Effector memory CD8-positive, alpha-beta T cell (primary cell): Measurements from ENCODE around the gene LRRC8A.
A peak's percentile ranks its signal among the peaks of the same experiment; 100 is the strongest.
"Not testable (repeated sequence)": the region's sequence is repeated elsewhere in the genome, so short reads cannot be mapped to it uniquely, and the experiment has no call there.

Experiments
- ATAC-seq: fragments of 150-1000 bp; cut with Tn5 transposase; replicated peaks from 2 replicates; pipeline ENCODE4 v1.10.0; 2021; ENCODE audit warnings: mild to moderate bottlenecking, moderate library complexity
- DNase-seq, 3 experiments: peaks; one replicate each; pipeline ENCODE4 v3.0.0; 2021
- H3K27ac Mint-ChIP-seq, 2 donors: one replicate each; pipeline ENCODE4 v1.8.0; 2022; ENCODE audit warnings: mild to moderate bottlenecking in 2 of 2, mixed read lengths in 2 of 2, moderate library complexity in 2 of 2
- H3K27me3 Mint-ChIP-seq, 2 donors: one replicate each; pipeline ENCODE4 v1.8.0; 2022; ENCODE audit warnings: mixed read lengths in 2 of 2
- H3K36me3 Mint-ChIP-seq: one replicate; pipeline ENCODE4 v1.8.0; 2022; ENCODE audit warnings: mild to moderate bottlenecking, moderate library complexity, mixed read lengths; ENCODE audit not compliant: insufficient read depth
- H3K4me1 Mint-ChIP-seq, 2 donors: one replicate each; pipeline ENCODE4 v1.8.0; 2022; ENCODE audit warnings: low read depth in 2 of 2, mixed read lengths in 2 of 2
- H3K4me3 Mint-ChIP-seq, 2 donors: one replicate each; pipeline ENCODE4 v1.8.0; 2022; ENCODE audit warnings: mild to moderate bottlenecking in 2 of 2, mixed read lengths in 2 of 2, moderate library complexity in 2 of 2
- H3K9me3 Mint-ChIP-seq, 2 donors: one replicate each; pipeline ENCODE4 v1.8.0; 2022; ENCODE audit warnings: mixed read lengths in 2 of 2
- total RNA-seq, 9 experiments: gene quantifications; one replicate each; lab custom pipeline; 2026; lab: John Stamatoyannopoulos, UW

LRRC8A gene
- 34.9 to 70.1 (median 47.4) reads per million in 9 experiments for total RNA-seq

DNA sequence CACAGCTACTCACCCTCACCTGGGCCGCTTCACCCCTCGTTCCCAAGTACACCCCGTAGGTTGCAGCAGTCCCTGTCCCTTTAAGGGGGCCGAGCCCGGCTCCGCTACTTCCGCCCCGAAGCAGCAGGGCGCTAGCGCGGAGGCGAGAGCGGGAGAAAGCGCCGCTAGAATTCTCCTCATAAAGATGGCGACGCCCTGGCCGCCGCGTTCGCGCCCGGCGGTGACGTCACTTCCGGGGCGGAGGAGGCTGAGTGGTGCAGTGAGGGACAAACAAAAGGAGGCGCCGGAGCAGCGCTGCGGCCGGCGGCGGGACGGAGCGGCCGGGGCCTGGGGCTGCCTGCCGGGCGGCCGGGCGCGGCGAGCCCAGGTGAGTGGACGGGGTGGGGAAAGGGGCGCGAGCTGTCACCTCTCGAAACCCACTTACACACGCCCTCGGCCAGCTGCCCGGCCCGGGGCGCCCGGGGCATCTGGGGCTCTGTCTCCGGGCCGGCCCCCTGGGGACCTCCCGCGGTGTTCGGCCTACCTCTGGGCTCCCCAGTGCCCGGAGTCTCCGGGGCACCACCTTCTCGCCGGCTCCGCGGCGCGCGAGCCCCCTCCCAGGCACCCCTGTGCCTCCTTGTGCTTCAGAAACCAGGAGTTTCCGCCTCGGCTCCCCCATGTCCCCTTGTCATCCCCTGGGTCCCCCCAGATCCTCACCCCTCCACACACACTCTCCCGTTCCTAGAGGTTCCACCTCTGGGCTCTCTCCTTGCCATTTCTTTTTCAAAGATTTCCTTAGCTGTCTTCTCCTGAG lies at the start of gene LRRC8A, which contains the start of gene KYAT1:
LRRC8A (plus strand) TSS at position 250 of the 793 bp plus-strand sequence. CDS start 25,032 bp downstream, outside the sequence.
KYAT1 (minus strand) TSS at position 67 of the 793 bp plus-strand sequence. CDS start 36,545 bp downstream, outside the sequence.
- Mint-ChIP-seq H3K4me1 (peaks cover 51 to 58% of the 10 kb centered on the region in 2 donors), H3K4me3 (peak within 1 kb of the TSS; percentile 87 to 92), H3K9me3 (no peaks in the 10 kb centered on the region), H3K27ac (peak within 1 kb of the TSS; percentile 93 to 94), H3K36me3 (peaks cover 42% of the 10 kb centered on the region), H3K27me3 (no peaks in the 10 kb centered on the region)
- DNase-seq (peak; percentile 98 to 99 (median 98)), ATAC-seq (peak; percentile 92)

- DNase-seq (no peak), ATAC-seq (no peak)
- H3K36me3 Mint-ChIP-seq: peaks cover 8% of the 10 kb centered on the region
- H3K4me3 Mint-ChIP-seq: no peak overlapping the region
- no peaks in the 10 kb centered on the region for H3K27me3 Mint-ChIP-seq
- H3K4me1 Mint-ChIP-seq: peaks cover 5 to 10% of the 10 kb centered on the region in 2 donors
- H3K9me3 Mint-ChIP-seq: no peaks in the 10 kb centered on the region
- peak overlapping the region in 1 of 2 donors; percentile 62 for H3K27ac Mint-ChIP-seq
Observed at GRCh38 chr9:128833696-128834095, 48.2 kb upstream of the LRRC8A start.

DNA sequence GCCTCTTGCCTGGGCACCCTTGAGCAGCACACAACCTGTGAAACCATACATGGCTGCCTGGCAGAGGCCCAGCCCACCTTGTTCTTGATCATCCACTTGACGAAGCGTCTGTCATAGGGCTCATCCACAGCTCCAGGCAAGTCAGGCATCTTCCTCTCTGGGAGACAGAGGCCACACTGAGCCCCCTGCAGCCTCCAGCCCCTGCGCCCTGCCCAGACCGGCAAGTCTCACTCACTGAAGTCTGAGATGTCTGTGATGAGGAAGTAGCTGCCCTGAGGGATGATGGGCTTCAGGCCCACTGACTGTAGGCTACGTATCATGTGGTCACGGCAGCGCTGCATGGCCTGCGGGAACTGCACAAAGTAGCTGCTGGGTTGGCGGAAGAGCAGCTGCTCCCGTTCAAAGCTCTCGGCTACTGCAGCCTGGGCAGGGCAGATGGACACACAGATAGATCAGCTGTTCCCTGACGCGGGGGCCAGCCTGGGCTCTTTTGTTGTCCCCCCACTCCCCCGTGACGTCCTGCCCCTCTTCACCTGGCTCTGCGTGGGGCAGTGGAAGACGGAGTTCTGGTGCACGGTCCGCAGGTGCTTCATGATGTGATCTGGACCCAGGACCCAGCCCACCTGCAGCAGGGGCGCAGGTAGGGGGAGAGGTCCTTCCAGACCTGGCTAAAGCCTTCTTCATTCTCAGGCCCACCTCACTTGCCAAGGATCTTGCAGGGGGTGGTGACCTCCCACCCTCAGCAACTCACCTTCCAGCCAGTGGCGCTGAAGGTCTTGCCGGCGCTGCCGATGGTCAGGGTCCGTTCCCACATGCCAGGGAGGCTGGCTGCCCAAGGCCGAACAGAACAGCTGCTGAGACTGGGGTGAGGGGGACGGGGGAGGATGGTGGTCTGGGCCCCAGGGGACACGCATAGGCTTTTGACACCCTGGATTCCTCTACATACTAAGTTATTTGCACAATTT lies 46.4 kb upstream of the LRRC8A start:
- DNase-seq (no peak), ATAC-seq (no peak)
- no peaks in the 10 kb centered on the region for H3K4me1 Mint-ChIP-seq
- H3K36me3 Mint-ChIP-seq: no peaks in the 10 kb centered on the region
- H3K9me3 Mint-ChIP-seq: no peaks in the 10 kb centered on the region
- no peak overlapping the region for H3K4me3 Mint-ChIP-seq
- H3K27ac Mint-ChIP-seq: no peak overlapping the region
- no peaks in the 10 kb centered on the region for H3K27me3 Mint-ChIP-seq

DNA sequence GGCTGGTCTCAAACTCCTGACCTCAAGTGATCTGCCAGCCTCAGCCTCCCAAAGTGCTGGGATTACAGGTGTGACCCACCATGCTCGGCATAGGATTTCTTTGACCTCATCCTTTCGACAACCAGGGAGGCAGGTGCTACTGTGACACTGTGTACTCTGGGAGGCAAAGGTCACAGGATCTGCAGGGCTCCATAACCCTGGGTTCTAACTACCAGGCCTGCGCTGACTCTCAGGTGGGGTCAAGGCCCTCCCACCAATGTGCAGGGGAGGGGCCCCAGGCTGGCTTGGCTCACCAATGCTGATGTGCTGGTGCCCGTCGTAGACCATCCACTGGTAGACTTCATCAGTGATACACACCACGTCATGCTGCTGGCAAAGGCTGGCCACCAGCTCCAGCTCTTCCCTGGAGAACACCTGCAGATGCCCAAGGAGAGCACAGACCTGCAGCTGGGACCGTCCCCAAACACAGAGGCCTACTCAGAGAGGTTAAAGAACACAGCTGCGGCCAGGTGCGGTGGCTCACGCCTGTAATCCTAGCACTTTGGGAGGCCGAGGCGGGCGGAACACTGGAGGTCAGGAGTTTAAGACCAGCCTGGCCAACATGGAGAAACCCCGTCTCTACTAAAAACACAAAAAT lies 45.3 kb upstream of the LRRC8A start:
- H3K27ac Mint-ChIP-seq: no peak overlapping the region
- no peaks in the 10 kb centered on the region for H3K36me3 Mint-ChIP-seq
- no peaks in the 10 kb centered on the region for H3K27me3 Mint-ChIP-seq
- H3K4me1 Mint-ChIP-seq: no peaks in the 10 kb centered on the region
- DNase-seq: no peak
- ATAC-seq: no peak
- no peak overlapping the region for H3K4me3 Mint-ChIP-seq
- H3K9me3 Mint-ChIP-seq: no peaks in the 10 kb centered on the region

DNA sequence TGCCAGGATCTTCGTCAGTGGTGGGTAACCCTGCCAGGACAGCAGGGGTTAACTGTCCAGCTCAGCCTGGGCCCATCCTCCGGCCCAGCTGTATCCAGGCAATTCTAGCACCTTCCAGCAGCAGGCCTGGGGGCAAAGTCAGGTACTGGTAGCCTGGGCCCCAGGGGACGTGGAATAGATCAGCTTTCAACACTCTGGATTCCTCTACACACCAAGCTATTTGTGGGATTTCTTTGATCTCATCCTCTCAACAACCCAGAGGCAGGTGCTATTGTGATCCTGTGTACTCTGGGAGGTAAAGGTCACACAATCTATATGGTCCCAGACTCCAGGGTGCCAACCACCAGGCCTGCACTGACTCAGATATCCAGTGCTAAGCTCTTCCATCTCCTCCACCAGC lies 43.6 kb upstream of the LRRC8A start:
- H3K9me3 Mint-ChIP-seq: no peaks in the 10 kb centered on the region
- no peaks in the 10 kb centered on the region for H3K27me3 Mint-ChIP-seq
- DNase-seq: no peak

DNA sequence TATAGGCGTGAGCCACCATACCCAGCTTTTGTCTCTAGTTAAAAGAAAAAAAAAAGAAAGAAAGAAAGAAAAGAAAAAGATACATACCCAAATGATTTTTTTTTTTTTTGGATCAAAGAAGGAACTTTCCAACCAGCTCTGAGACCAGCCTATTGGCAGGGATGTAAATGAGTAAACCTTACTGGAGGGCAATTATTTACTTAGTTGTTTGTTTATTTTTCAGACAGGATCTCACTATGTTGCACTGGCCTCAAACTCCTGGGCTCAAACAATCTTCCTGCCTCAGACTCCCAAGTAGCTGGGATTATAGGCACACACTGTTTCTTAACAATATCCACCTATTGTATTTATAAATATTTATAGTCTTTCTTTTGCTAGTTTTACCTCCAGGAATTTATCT lies 41.4 kb upstream of the LRRC8A start:
- DNase-seq: no peak
- no peak for ATAC-seq
- H3K27ac Mint-ChIP-seq: no peak overlapping the region
- no peaks in the 10 kb centered on the region for H3K27me3 Mint-ChIP-seq
- H3K4me3 Mint-ChIP-seq: no peak overlapping the region
- no peaks in the 10 kb centered on the region for H3K4me1 Mint-ChIP-seq
- H3K36me3 Mint-ChIP-seq: peaks cover 4% of the 10 kb centered on the region
- H3K9me3 Mint-ChIP-seq: no peaks in the 10 kb centered on the region

More for the DNA sequence above, 43.6 kb upstream of the LRRC8A start:
- no peak overlapping the region for H3K27ac Mint-ChIP-seq
- H3K36me3 Mint-ChIP-seq: peaks cover 4% of the 10 kb centered on the region
- no peak for ATAC-seq
- no peaks in the 10 kb centered on the region for H3K4me1 Mint-ChIP-seq
- no peak overlapping the region for H3K4me3 Mint-ChIP-seq

DNA sequence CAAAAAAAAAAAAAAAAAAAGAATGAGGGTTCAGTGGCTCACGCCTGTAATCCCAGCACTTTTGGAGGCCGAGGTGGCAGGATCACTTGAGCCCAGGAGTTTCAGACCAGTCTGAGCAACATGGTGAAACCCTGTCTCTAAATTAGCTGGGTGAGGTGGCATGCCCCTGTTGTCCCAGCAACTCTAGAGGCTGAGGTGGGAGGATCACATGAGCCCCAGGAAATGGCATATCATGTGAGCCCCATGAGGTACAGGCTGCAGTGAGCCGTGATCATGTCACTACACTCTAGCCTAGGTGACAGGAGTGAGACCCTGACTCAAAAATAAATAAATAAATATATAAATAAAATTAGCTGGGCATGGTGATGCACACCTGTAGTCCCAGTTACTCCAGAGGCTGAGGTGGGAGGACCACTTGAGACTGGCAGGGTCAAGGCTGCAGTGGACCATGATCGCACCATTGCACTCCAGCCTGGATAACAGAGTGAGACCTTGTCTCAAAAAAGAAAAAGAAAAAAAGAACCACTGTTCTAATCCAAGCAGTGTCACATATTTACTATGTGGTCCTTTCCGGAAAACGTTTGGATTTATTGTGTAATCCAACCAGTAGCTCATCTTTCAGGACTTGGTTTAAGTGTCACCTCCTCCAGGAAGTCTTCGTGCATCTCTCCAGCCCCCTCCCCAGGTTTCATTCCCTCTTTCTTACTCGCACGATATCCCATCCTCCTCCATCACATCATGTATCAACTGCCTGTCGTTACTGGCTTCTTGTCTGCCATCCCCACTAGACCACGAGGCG lies 40.0 kb upstream of the LRRC8A start:
- no peak overlapping the region for H3K4me3 Mint-ChIP-seq
- peaks cover 6% of the 10 kb centered on the region for H3K36me3 Mint-ChIP-seq
- no peaks in the 10 kb centered on the region for H3K9me3 Mint-ChIP-seq
- no peak for DNase-seq
- H3K27me3 Mint-ChIP-seq: no peaks in the 10 kb centered on the region
- no peaks in the 10 kb centered on the region for H3K4me1 Mint-ChIP-seq
- no peak overlapping the region for H3K27ac Mint-ChIP-seq
- no peak for ATAC-seq

DNA sequence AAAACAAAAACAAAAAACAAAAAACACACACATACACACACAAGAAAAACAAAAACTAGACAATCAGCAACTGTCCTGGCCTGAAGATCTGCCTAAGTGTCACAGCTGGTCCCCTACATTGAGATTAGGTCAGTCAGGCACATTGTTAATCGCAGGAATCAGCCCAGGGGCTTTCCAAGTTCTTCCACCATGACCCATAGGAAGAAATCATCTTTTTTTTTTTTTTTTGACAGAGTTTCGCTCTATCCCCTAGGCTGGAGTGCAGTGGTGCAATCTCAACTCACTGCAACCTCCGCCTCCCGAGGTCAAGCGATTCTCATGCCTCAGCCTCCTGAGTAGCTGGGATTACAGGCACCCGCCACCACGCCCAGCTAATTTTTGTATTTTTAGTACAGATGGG lies 38.8 kb upstream of the LRRC8A start:
- not testable (repeated sequence) for H3K36me3 Mint-ChIP-seq, H3K27me3 Mint-ChIP-seq, H3K27ac Mint-ChIP-seq, H3K9me3 Mint-ChIP-seq, H3K4me3 Mint-ChIP-seq, H3K4me1 Mint-ChIP-seq, ATAC-seq, DNase-seq

DNA sequence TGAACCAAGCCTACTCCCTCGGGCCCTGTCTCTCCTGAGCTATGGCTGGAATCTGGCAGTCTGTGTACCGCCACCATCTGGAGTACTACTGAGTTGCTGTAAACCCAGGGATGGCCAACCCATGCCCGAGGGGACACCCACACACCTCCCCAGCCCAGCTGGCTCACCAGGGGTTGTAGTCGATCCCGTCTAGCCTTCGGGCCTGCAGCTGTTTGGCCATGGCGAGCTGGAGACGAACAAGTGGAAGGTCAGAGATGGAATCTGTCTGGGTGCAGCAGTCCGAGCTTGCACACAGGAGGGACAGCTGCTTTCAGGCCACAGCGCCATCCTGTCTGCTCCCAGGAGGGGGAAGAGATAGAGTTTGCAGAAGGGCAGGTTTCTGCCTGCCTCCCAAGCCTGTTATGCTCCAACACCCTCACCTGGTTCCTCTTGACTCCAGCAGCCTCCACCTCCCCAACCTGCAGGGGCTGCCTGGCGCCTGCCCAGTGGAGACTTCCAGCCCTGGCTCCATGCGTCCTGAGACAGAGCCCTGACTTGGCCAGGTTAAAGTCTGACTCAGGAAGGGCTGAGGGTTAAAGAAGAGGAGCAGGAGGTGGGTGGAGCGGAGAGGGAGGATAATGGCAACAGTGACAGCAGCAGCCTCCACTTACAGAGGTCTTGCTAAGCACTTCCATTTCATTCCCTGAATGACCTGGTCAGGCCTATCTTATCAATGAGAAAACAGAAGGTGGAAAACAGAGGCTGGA lies 36.6 kb upstream of the LRRC8A start:
- H3K36me3 Mint-ChIP-seq: peaks cover 6% of the 10 kb centered on the region
- H3K27me3 Mint-ChIP-seq: no peaks in the 10 kb centered on the region
- no peaks in the 10 kb centered on the region for H3K9me3 Mint-ChIP-seq
- DNase-seq (no peak), ATAC-seq (no peak)
- H3K27ac Mint-ChIP-seq: no peak overlapping the region
- no peaks in the 10 kb centered on the region for H3K4me1 Mint-ChIP-seq
- H3K4me3 Mint-ChIP-seq: no peak overlapping the region

DNA sequence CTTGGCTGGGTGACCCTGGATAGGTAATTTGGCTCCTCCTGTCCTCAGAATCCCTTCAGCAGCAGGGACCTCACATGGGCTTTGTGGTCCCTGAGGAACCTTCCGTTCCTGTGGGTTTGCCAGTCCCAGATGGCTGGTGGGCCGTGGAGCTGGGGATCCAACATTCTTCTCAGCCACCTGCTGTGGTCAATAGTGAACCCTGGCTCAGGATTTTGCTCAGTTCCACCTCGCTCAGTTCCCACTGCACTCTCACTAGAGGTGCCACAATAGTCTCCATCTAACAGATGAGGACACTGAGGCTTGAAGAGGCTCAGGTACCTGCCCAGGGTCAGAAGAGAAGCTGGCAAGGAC lies 35.3 kb upstream of the LRRC8A start:
- no peak overlapping the region for H3K4me3 Mint-ChIP-seq
- no peaks in the 10 kb centered on the region for H3K4me1 Mint-ChIP-seq
- peaks cover 12% of the 10 kb centered on the region for H3K36me3 Mint-ChIP-seq
- H3K27ac Mint-ChIP-seq: no peak overlapping the region
- peaks cover 2 to 10% of the 10 kb centered on the region in 2 donors for H3K9me3 Mint-ChIP-seq
- DNase-seq (no peak), ATAC-seq (no peak)
- H3K27me3 Mint-ChIP-seq: no peaks in the 10 kb centered on the region

- DNase-seq (no peak), ATAC-seq (no peak)
- Mint-ChIP-seq H3K4me1 (no peaks in the 10 kb centered on the region), H3K27me3 (no peaks in the 10 kb centered on the region), H3K27ac (no peak overlapping the region), H3K4me3 (no peak overlapping the region), H3K9me3 (peaks cover 2 to 11% of the 10 kb centered on the region in 2 donors), H3K36me3 (peaks cover 8% of the 10 kb centered on the region)
Observed at GRCh38 chr9:128847803-128848202, 34.1 kb upstream of the LRRC8A start.

DNA sequence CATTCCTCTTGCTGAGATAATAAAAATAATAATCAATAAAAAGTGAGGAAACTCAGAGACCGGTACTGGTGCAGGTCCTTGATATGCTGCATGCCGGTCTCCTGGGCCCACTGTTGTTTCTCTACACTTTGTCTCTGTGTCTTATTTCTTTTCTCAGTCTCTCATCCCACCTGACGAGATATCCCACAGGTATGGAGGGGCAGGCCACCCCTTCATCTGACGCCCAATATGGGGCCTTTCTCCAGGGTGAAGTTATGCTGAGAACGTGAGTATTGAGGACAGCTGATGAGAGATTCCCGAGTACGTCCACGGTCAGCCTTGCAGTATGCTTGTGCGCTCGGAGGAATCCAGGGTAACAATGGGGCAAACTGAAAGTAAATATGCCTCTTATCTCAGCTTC lies 30.9 kb upstream of the LRRC8A start:
- H3K36me3 Mint-ChIP-seq, H3K4me3 Mint-ChIP-seq, H3K27me3 Mint-ChIP-seq, DNase-seq, H3K27ac Mint-ChIP-seq, ATAC-seq, H3K4me1 Mint-ChIP-seq: not testable (repeated sequence)
- H3K9me3 Mint-ChIP-seq: peaks cover 2 to 11% of the 10 kb centered on the region in 2 donors
